Mammary epithelial cell (primary cell): ENCODE data around the gene PEF1.

ENCODE experiments used
- CTCF ChIP-seq, 2 donors: IDR thresholded peaks in 1 of 2; conservative IDR thresholded peaks in 1 of 2; 2 replicates each; pipeline ENCODE4 v1.5.1; 2011 to 2012; ENCODE audit warnings: inconsistent platforms in 2 of 2, low read length in 2 of 2, mild to moderate bottlenecking in 2 of 2, control low read depth in 1 of 2, low read depth in 1 of 2; ENCODE audit not compliant: insufficient read depth in 1 of 2; ENCODE audit errors: extremely low read depth in 1 of 2
- EZH2 ChIP-seq: IDR thresholded peaks from 2 replicates; pipeline ENCODE4 v1.6.1; 2012; ENCODE audit warnings: low read length, inconsistent platforms, borderline replicate concordance

DNA sequence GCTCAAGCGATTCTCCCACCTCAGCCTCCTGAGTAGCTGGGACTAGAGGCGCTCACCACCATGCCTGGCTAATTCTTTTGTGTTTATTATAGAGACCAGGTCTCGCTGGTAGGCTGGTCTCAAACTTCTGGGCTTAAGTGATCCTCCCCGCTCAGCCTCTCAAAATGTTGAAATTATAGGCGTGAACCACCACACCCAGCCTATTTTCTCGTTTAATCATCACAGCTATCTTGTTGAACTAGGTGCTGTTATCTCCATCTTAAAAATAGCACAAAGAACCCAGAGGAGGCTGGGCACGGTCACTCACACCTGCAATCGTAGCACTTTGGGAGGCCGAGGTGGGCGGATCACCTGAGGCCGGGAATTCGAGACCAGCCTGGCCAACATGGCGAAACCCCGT, 31.1 kb upstream of the PEF1 start:
- TF ChIP-seq CTCF (conservative IDR thresholded peaks at IDR 0.05 in 1 of 2, IDR thresholded peaks at IDR 0.05 in 1 of 2; ENCODE audit: extremely low read depth in 1 of 2, insufficient read depth in 1 of 2, low read depth in 1 of 2, low read length in 2 of 2) (no peak), EZH2 (no peak)
